IPS DF 4.7 (cell line): ENCODE measurements around the gene GRIN1.

Experiments used
- DNase-seq: peaks from one replicate; pipeline ENCODE4 v3.0.0-alpha.2; 2013; ENCODE audit warnings: low spot score; ENCODE audit errors: extremely low read depth

GRIN1 gene

DNA sequence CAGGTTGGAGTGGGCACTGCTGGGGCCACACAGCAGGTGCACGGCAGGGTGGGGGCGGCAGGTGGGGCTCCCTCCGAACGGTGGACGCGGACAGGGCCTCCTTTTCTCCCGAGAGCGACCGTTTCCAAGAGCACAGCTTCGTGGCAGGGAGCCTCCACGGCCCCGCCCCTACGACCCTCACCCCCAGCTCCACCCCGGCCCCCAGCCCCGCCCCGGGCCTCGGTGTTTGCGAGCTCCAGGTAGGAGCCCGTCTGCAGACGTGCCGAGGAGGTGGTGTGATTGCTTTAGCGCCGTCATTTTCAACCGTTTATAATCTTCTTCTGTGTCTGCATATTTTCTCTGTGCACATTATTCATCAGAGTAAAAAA is 8.8 kb downstream of the GRIN1 start:
- DNase-seq = no peak

DNA sequence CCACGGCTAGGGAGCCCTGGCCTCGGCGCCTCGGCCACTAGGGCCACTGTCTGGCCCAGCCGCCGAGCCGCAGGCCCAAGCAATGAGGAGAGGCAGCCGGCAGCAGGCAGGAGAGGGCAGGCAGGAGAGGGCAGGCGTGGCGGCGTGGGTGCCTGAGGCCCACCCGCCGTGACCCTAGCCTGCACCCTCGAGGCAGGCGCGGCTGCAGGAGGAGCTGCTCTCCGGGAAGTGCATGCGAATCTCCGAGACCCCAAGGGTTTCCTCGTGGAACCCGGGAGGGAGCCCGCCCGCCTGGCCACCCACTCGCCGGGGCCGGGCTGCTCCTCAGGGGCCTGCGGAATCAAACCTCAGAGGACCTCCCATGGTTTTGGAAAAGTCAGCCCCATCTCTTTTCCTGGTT is 9.3 kb downstream of the GRIN1 start:
- no peak for DNase-seq

DNA sequence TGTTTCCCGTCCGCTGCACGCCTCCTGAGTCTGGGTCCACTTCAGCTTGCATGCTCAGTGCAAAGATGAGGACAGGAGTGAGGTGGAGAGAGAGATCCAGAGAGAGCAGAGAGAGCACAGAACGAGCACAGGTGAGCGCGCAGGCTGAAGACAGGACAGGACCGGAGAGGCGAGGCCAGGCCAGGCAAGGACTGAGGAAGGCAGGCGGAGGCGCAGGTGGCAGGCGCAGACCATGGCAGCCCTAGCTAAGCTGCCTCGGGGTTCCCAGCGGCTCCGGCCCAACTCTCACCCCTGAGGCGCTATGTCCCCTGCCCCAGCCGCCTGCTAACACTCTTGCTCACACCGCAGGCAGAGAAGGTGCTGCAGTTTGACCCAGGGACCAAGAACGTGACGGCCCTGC is 9.7 kb downstream of the GRIN1 start:
- no peak for DNase-seq

DNA sequence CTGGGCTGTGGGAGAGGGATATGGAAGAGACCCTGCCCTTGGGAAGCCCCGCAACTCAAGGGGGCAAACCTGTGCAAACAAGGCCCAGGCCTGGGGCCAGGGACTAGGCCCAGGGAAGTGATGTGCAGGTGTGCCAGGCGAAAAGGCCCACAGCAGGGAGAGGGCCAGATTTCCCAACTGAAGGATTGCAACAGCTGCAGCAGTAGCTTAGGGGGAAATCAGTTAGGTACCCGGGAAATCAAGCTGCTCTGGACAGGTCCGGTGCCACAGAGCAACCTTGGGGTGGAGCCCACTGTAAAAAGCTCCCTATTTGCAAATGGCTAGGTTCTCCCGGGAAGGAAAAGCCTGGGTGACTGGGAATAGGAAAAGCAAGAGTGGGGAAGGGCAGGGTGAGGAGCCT is 10.4 kb downstream of the GRIN1 start:
- DNase-seq = no peak

DNA sequence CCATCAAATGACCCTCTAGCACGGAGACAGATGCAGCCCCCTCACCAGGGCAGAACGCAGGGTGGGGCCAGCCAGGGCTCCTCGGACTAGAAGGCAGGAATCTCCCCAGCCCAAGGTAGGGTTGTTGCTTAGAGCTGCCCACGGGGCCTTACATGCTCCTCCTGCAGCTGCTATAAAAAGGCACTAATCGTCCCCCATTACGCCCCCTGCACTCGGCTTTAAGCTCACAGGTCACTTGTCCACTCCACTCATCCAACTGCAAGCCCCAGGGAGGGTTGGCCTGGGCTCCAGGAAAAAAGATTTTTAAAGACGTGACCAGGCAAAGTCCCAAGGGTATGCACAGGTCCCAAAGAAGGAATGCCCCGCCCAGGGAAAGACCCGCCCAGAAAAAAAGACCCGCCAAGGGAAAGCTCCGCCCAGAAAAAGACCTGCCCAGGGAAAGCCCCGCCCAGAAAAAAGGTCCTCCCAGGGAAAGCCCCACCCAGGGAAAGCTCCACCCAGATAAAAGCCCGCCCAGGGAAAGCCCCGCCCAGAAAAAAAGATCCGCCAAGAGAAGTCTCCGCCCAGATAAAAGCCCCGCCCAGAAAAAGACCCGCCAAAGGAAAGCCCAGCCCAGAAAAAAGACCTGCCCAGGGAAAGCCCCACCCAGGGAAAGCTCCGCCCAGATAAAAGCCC is 11.1 kb downstream of the GRIN1 start:
- DNase-seq = no peak

DNA sequence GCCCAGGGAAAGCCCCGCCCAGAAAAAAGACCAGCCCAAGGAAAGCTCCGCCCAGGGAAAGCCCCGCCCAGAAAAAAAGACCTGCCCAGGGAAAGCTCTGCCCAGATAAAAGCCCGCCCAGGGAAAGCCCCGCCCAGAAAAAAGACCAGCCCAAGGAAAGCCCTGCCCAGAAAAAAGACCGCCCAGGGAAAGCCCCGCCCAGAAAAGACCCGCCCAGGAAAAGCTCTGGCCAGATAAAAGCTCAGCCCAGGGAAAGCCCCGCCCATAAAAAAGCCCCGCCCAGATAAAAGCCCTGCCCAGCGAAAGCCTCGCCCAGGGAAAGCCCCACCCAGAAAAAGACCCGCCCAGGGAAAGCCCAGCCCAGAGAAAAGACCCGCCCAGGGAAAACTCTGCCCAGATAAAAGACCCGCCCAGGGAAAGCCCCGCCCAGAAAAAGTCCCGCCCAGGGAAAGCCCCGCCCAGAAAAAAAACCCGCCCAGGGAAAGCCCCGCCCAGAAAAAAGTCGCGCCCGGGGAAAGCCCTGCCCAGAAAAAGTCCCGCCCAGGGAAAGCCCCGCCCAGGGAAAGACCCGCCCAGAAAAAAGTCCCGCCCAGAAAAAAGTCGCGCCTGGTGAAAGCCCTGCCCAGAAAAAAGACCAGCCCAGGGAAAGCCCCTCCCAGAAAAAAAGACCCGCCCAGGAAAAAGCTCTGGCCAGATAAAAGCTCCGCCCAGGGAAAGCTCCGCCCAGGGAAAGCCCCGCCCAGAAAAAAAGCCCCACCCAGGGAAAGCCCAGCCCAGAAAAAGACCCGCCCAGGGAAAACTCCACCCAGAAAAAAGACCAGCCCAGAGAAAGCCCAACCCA is 11.9 kb downstream of the GRIN1 start:
- DNase-seq = no peak

DNA sequence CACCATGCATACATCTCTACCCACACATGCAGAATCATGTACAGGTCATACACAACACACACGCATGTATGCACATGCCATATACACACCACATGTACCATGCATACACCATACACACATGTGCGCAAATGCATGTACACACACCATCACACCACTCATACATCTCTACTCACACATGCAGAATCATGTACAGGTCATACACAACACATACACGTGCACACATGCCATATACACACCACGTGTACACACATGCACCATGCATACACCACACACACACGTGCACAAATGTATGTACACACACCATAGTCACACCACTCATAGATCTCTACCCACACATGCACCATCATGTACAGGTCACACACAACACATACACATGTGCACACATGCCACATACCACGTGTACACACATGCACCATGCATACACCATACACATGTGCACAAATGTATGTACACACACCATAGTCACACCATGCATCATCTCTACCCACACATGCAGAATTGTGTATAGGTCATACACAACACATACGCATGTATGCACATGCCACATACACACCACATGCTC is 14.0 kb downstream of the GRIN1 start:
- no peak for DNase-seq

DNA sequence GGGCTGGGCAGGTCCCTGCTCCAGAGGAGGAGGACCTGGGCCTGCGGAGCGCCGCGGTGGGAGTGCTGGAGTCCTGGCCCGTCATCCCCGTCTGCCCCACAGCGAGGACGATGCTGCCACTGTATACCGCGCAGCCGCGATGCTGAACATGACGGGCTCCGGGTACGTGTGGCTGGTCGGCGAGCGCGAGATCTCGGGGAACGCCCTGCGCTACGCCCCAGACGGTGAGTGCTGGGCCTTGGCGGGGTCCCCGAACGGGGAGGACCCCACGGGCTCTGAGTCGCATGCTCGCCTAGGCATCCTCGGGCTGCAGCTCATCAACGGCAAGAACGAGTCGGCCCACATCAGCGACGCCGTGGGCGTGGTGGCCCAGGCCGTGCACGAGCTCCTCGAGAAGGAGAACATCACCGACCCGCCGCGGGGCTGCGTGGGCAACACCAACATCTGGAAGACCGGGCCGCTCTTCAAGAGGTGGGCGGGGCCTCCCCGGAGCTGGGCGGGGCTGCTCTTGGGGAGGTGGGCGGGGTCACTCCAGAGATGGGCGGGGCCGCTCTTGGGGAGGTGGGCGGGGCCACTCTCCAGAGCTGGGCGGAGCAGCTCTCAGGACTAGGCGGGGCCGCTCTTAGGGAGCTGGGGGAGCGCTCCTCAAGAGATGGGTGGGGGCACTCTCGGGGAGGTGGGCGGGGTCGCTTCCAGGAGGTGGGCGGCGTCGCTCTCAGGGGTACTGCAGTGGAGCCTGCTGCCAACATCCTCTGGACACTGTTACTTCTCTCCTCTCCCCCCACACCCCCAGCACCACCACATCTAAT is 17.8 kb downstream of the GRIN1 start:
- no peak for DNase-seq

DNA sequence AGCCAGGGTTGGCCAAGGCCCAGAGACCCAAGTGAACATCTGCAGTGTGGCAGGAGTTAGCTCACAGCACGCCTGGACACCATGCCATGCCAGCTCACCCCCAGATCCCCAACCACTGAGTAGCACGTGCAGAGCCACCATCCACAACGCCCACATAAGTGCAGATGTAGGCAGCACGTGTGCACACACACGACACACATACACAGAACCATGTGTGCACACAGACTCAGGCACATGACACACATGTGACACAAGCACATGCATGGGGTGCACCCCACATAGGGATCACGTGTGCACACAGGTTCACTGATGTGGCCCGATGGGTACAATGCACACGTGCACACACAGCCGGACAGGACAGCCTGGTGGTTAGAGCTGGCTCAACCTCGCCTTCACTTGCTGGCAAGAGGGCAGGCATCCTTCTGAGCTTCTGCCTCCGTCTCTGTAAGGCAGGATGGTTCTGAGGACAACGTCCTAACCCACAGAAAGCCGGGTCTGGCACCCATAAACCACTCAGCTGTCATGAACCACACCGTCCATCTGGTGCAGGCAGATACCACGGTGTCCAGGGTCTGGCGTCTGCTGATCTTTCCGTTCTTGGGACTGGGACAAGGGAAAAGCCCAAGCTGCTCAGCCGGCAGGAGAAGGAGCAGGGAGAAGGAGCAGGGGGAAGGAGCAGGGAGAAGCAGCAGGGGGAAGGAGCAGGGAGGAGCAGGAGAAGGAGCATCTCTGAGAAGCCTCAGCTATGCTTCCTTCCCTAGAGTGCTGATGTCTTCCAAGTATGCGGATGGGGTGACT is 18.9 kb downstream of the GRIN1 start:
- DNase-seq = no peak

DNA sequence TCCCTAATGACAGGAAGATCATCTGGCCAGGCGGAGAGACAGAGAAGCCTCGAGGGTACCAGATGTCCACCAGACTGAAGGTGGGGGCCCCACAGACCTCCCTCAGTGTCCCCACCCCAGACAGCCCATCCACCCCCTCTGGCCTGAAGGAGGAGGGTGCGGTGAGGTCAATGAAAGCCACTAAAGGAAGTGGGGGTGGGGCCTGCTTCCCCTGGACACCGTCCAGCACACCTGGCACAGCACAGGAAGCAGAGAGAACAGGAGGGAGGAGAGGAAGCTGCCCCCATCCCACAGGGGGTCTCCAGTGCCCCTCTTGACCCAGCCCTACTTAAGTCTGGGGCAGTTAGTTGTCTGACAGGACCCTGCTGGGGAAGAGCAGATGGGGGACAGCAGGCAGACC is 19.7 kb downstream of the GRIN1 start:
- no peak for DNase-seq

DNA sequence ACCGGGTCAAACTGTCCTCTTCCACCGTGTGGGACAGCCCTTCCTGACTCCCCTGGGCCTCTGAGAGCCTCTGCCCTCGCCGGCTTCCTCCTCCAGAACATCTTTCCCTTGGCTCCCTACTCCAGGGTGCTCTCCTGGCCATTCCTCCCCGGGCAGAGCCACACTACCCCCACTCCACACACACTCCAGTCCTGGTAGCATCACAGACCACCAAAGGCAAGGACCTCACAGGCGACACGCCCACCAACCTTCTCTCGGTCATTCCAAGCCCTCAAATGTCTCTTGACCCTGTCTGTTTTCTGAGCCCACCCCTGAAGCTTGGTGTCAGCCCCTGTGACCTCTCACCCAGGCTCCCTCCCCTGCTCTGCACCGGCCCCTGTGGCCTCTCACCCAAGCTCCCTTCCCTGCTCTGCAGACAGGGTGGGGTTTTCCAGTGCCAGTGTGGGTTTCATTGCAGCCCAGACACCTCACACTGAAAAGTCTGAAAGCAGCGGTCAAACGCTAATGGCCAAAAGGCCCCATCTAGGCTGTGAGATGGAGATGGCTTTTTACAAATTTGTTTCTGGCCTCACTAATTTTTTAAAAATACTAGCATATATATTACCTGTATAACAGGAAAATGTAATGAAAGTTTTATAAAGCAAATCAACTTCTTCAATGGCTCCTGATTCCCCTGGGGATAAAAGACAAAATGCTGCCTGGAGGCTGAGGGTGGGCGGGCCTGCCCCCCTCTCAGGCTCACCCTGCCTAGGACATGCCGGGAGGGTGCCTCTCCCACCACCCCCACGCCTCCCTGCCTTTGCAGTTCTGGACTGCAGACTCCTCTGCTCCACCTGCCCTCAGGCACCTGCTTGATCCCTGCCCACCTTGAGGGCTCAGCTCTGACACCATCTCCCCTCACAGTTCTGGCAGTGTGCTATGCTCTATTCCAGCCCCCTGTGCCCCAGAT is 20.4 kb downstream of the GRIN1 start:
- no peak for DNase-seq

DNA sequence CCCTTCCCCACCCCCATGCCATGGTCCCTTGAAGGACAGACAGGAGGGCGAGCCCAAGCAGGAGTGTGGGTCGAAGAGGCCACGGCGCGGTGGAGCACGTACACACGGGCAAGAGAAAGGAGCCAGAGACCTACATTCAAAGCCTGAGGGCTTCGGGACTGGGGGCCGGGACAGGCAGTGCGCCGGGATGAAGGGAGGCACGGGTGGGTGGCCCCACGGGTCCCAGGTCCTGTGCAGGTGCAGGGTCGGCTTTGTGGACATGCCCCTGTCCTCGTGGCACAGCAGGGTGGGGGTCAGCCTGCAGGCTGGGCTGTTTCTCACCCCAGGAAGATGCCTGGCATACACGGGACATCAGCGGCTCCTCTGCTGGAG is 21.1 kb downstream of the GRIN1 start:
- DNase-seq = no peak

DNA sequence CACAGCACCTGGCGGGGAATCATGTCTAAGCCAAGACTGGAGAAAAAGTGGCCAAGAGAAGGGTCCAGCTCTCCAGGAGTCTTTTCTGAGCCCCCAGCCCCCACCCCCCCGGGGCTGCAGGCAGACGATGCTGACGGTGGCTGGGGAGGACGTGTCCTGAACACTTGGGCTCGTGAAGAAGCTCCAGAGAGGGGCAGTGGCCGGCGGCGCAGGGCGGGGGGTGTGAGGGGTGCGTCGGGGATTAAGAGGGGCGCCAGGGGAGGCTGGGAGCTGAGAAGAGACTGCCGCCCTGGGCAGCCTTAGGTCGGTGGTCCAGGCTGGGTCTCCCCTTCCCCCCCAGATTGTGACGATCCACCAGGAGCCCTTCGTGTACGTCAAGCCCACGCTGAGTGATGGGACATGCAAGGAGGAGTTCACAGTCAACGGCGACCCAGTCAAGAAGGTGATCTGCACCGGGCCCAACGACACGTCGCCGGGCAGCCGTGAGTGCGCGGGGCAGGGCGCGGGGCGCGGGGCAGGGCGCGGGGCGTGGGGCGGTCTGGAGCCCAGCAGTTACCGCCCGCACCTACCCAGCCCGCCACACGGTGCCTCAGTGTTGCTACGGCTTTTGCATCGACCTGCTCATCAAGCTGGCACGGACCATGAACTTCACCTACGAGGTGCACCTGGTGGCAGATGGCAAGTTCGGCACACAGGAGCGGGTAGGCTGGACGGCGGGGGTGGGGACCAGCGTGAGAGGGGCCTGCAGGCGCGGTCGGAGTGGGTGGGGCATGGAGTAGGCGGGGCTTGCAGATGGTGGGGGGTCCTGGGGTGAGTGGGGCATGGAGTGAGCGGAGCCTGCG is 22.0 kb downstream of the GRIN1 start:
- DNase-seq = no peak

DNA sequence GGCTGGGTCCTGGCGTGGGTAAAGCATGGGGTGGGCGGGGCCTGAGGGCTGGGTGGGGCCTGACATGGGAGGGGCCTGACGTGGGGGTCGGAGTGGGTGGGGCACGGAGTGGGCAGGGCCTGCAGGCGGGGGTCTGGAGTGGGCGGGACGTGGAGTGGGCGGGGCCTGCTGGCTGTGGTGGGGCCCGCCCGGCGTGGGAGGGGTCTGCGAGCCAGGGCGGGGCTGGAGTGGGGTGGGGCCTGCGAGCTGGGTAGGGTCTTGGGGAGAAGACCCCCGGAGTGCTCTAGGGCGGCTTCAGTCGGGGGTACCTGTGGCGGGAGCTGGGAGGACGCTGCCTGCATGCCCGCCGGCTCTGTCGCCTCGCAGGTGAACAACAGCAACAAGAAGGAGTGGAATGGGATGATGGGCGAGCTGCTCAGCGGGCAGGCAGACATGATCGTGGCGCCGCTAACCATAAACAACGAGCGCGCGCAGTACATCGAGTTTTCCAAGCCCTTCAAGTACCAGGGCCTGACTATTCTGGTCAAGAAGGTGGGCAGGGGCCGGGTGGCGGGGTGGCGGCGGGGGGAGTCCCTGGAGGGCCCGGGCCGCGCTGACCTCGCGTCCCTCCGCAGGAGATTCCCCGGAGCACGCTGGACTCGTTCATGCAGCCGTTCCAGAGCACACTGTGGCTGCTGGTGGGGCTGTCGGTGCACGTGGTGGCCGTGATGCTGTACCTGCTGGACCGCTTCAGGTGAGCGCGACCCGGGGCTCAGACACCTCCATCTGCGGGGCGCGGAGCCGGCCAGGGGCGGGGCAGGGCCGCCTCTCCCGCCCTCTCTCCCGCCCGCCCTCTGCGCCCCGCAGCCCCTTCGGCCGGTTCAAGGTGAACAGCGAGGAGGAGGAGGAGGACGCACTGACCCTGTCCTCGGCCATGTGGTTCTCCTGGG is 22.9 kb downstream of the GRIN1 start:
- no peak for DNase-seq

DNA sequence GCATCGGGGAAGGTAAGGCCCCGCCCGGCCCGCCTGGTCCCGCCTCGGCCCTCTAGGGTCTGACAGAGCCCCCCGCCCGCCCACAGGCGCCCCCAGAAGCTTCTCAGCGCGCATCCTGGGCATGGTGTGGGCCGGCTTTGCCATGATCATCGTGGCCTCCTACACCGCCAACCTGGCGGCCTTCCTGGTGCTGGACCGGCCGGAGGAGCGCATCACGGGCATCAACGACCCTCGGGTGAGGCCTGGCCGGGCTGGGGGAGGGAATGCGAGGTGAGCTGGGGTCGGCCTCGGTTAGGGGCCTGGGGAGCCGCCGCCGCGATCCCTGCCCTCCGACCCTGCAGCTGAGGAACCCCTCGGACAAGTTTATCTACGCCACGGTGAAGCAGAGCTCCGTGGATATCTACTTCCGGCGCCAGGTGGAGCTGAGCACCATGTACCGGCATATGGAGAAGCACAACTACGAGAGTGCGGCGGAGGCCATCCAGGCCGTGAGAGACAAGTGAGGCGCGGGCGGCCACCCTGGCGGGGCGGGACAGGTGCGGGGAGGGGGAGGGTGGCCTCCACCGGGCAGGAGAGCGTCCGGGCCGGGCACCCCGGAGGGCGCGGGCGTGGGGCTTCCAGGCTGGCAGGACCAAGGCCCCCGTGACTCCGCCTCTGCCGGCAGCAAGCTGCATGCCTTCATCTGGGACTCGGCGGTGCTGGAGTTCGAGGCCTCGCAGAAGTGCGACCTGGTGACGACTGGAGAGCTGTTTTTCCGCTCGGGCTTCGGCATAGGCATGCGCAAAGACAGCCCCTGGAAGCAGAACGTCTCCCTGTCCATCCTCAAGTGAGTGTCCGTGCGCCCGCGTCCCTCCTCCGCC is 23.8 kb downstream of the GRIN1 start:
- no peak for DNase-seq

DNA sequence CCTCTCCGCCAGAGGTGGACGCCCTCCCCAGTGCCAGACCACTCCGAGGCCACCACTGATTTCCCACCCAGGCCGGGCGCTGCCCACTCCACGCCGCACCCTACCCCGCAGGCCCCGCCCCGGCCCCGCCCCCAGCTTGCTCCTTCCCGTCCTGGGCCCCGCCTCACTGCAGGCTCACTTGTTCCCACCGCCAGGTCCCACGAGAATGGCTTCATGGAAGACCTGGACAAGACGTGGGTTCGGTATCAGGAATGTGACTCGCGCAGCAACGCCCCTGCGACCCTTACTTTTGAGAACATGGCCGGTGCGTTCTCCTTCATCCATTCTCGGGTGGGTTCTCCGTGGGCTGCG is 24.4 kb downstream of the GRIN1 start:
- no peak for DNase-seq

DNA sequence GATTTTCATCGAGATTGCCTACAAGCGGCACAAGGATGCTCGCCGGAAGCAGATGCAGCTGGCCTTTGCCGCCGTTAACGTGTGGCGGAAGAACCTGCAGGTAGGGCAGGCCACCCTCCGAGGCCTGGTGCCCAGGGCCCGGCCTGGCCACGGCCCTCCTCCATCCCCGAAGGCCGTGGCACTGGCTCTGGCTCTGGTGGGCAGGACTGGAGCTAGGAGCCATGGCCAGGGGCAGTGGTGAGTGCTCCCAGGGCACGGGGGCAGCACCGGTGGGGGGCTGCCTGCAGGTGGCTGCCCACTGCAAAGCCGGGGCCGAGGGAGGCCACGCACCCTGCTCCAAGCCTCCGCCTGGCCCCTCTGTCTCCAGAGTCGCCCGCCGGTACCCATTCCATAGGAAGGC is 24.9 kb downstream of the GRIN1 start:
- DNase-seq = no peak
